BLaER1 (cell line): ENCODE data around the gene LRRTM2.

ENCODE experiments used
- H3K27ac ChIP-seq: shearing (Covaris generic); formaldehyde crosslinking; 2 replicates; pipeline ENCODE4 v1.8.1; 2022
- H3K27me3 ChIP-seq: shearing (Covaris generic); formaldehyde crosslinking; 2 replicates; pipeline ENCODE4 v1.8.1; 2022
- H3K36me3 ChIP-seq: shearing (Covaris generic); formaldehyde crosslinking; 2 replicates; pipeline ENCODE4 v1.8.1; 2022
- H3K4me1 ChIP-seq: shearing (Covaris generic); formaldehyde crosslinking; 2 replicates; pipeline ENCODE4 v1.8.1; 2022
- H3K4me2 ChIP-seq: shearing (Covaris generic); formaldehyde crosslinking; 2 replicates; pipeline ENCODE4 v1.8.1; 2022
- H3K4me3 ChIP-seq: shearing (Covaris generic); formaldehyde crosslinking; 2 replicates; pipeline ENCODE4 v1.8.1; 2022
- H3K9ac ChIP-seq: shearing (Covaris generic); formaldehyde crosslinking; 2 replicates; pipeline ENCODE4 v1.8.1; 2022
- H3K9me3 ChIP-seq: shearing (Covaris generic); formaldehyde crosslinking; 2 replicates; pipeline ENCODE4 v1.8.1; 2022
- H4K20me1 ChIP-seq: shearing (Covaris generic); formaldehyde crosslinking; 2 replicates; pipeline ENCODE4 v1.8.1; 2022
- Cebpa-rat ChIP-seq: shearing (Covaris generic); IDR thresholded peaks from 2 replicates; pipeline ENCODE4 v1.8.1; 2022

LRRTM2 gene

GRCh38 chr5:138828556-138828955 is 46.6 kb downstream of the LRRTM2 start:
- no peak for TF ChIP-seq Cebpa-rat
- Histone ChIP-seq H3K4me1 (peaks cover 27% of the 10 kb centered on the region), H3K27ac (no peak overlapping the region), H3K36me3 (peaks cover 74% of the 10 kb centered on the region), H3K27me3 (no peaks in the 10 kb centered on the region), H3K4me3 (no peak overlapping the region), H3K9me3 (no peaks in the 10 kb centered on the region), H3K4me2 (no peak overlapping the region), H3K9ac (no peak overlapping the region), H4K20me1 (peaks cover 69% of the 10 kb centered on the region)

- Histone ChIP-seq H3K27me3 (no peaks in the 10 kb centered on the region), H3K4me1 (peaks cover 14% of the 10 kb centered on the region), H3K27ac (no peak overlapping the region), H3K36me3 (peaks cover 78% of the 10 kb centered on the region), H3K9ac (no peak overlapping the region), H3K9me3 (no peaks in the 10 kb centered on the region), H3K4me2 (no peak overlapping the region), H3K4me3 (no peak overlapping the region), H4K20me1 (peaks cover 58% of the 10 kb centered on the region)
- TF ChIP-seq Cebpa-rat, result no peak
Measured at GRCh38 chr5:138824924-138825863, 49.9 kb downstream of the LRRTM2 start.

- Histone ChIP-seq H3K36me3 (peaks cover 75% of the 10 kb centered on the region), H3K4me2 (peak overlapping the region; percentile 16; the same call in 1 of the 2 replicates), H3K27ac (no peak overlapping the region), H3K9ac (no peak overlapping the region), H4K20me1 (peaks cover 59% of the 10 kb centered on the region), H3K27me3 (no peaks in the 10 kb centered on the region), H3K9me3 (no peaks in the 10 kb centered on the region), H3K4me3 (no peak overlapping the region), H3K4me1 (peaks cover 14% of the 10 kb centered on the region)
- no peak for TF ChIP-seq Cebpa-rat
Measured at GRCh38 chr5:138824516-138824915, 50.6 kb downstream of the LRRTM2 start.

GRCh38 chr5:138820695-138821094 is 54.4 kb downstream of the LRRTM2 start:
- Histone ChIP-seq H3K9ac (no peak overlapping the region), H3K27ac (no peak overlapping the region), H3K9me3 (no peaks in the 10 kb centered on the region), H3K27me3 (no peaks in the 10 kb centered on the region), H3K4me3 (no peak overlapping the region), H3K36me3 (peaks cover 70% of the 10 kb centered on the region), H3K4me1 (peaks cover 14% of the 10 kb centered on the region), H3K4me2 (no peak overlapping the region), H4K20me1 (peaks cover 57% of the 10 kb centered on the region)
- TF ChIP-seq Cebpa-rat, result peak; percentile 41; the same call in 1 of the 2 replicates

GRCh38 chr5:138819081-138819480 is 56.1 kb downstream of the LRRTM2 start:
- TF ChIP-seq Cebpa-rat, result no peak
- Histone ChIP-seq H3K4me2 (no peak overlapping the region), H3K27ac (no peak overlapping the region), H3K4me3 (no peak overlapping the region), H3K36me3 (peaks cover 74% of the 10 kb centered on the region), H3K4me1 (peaks cover 2% of the 10 kb centered on the region; the same call in 1 of the 2 replicates), H3K9ac (no peak overlapping the region), H4K20me1 (peaks cover 40% of the 10 kb centered on the region), H3K9me3 (no peaks in the 10 kb centered on the region), H3K27me3 (no peaks in the 10 kb centered on the region)
